Spinal cord (tissue), 10 donors: Measurements from ENCODE around the gene ALDH1B1. TPM values are rescaled to one million over a fixed set of nuclear protein-coding genes. Genes with fewer than 3 reads are reported as not detected.

Source experiments
- DNase-seq, 6 donors: peaks; one replicate each; pipeline versions ENCODE4 v3.0.0 to v3.0.0-alpha.2; 2013 to 2015; ENCODE audit warnings: low spot score in 6 of 6, low read depth in 4 of 6
- H3K27ac ChIP-seq: one replicate; pipeline ENCODE4 v1.5.1; 2013; ENCODE audit warnings: low read depth, low read length, control low read depth
- H3K27me3 ChIP-seq: one replicate; pipeline ENCODE4 v1.6.1; 2013; ENCODE audit warnings: low read length; ENCODE audit not compliant: control insufficient read depth, insufficient read depth
- H3K36me3 ChIP-seq: one replicate; pipeline ENCODE4 v1.6.1; 2013; ENCODE audit warnings: low read length; ENCODE audit not compliant: control insufficient read depth, insufficient read depth
- H3K4me1 ChIP-seq: one replicate; pipeline ENCODE4 v1.6.1; 2013; ENCODE audit warnings: low read length; ENCODE audit not compliant: control insufficient read depth, insufficient read depth
- H3K4me3 ChIP-seq: one replicate; pipeline ENCODE4 v1.5.1; 2013; ENCODE audit warnings: low read depth, low read length, control low read depth
- H3K9me3 ChIP-seq: one replicate; pipeline ENCODE4 v1.6.1; 2013; ENCODE audit warnings: low read length; ENCODE audit not compliant: control insufficient read depth, insufficient read depth
- WGBS: methylation state at CpG from one replicate; pipeline ENCODE4 v1.1.5; 2013; ENCODE audit warnings: missing lambda C conversion rate; ENCODE audit not compliant: insufficient coverage; 5-methylcytosine and 5-hydroxymethylcytosine counted together
- polyA plus RNA-seq, 2 donors: library from polyadenylated mRNA; unstranded; fragments of 120-200 nt; gene quantifications; one replicate each; pipeline ENCODE4 v1.2.1, GENCODE V29; 2013; ENCODE audit not compliant: insufficient read length in 2 of 2
- total RNA-seq, 2 donors: library from RNA; depleted of rRNA in 1 of 2; stranded (reverse); fragments of 120-200 nt in 1 of 2; fragments of >200 nt in 1 of 2; gene quantifications; one replicate each; pipeline versions ENCODE4 v1.2.3 to v1.2.4, GENCODE V29; 2013 to 2014
- donor health status: healthy.

The ALDH1B1 gene
- total and polyA plus RNA-seq, 4 donors, result 12.5 to 18.8 (median 16.2) TPM

- no peaks in the 10 kb centered on the region for H3K4me1 ChIP-seq
- H3K9me3 ChIP-seq, result no peaks in the 10 kb centered on the region
- H3K4me3 ChIP-seq, result no peak overlapping the region
- H3K27ac ChIP-seq, result no peak overlapping the region
- WGBS, result 95% methylated on average over 7 of the region's 8 CpGs
- H3K27me3 ChIP-seq, result no peaks in the 10 kb centered on the region
- no peak for DNase-seq
- no peaks in the 10 kb centered on the region for H3K36me3 ChIP-seq
Observed at GRCh38 chr9:38441347-38442085, 49.0 kb downstream of the ALDH1B1 start.

- WGBS, result 84% methylated on average over 8 of the region's 8 CpGs
- Histone ChIP-seq H3K27me3 (no peaks in the 10 kb centered on the region), H3K9me3 (no peaks in the 10 kb centered on the region), H3K4me3 (no peak overlapping the region), H3K27ac (no peak overlapping the region), H3K4me1 (no peaks in the 10 kb centered on the region), H3K36me3 (no peaks in the 10 kb centered on the region)
- no peak for DNase-seq
Observed at GRCh38 chr9:38442473-38443096, 50.1 kb downstream of the ALDH1B1 start.

- no peaks in the 10 kb centered on the region for H3K27me3 ChIP-seq
- 64% methylated on average over 7 of the region's 7 CpGs for WGBS
- no peak for DNase-seq
- no peaks in the 10 kb centered on the region for H3K9me3 ChIP-seq
- H3K27ac ChIP-seq, result no peak overlapping the region
- no peak overlapping the region for H3K4me3 ChIP-seq
- H3K36me3 ChIP-seq, result no peaks in the 10 kb centered on the region
- H3K4me1 ChIP-seq, result no peaks in the 10 kb centered on the region
Observed at GRCh38 chr9:38443181-38443580, 50.7 kb downstream of the ALDH1B1 start.

- no peaks in the 10 kb centered on the region for H3K27me3 ChIP-seq
- no peaks in the 10 kb centered on the region for H3K4me1 ChIP-seq
- H3K27ac ChIP-seq, result no peak overlapping the region
- no peaks in the 10 kb centered on the region for H3K9me3 ChIP-seq
- H3K36me3 ChIP-seq, result no peaks in the 10 kb centered on the region
- DNase-seq, result no peak
- no CpG with 5 or more reads among the region's 2 CpGs for WGBS
- H3K4me3 ChIP-seq, result no peak overlapping the region
Observed at GRCh38 chr9:38443597-38443996, 51.1 kb downstream of the ALDH1B1 start.

- no peak for DNase-seq
- WGBS, result 86% methylated on average over 4 of the region's 11 CpGs
- H3K36me3 ChIP-seq, result no peaks in the 10 kb centered on the region
- no peaks in the 10 kb centered on the region for H3K27me3 ChIP-seq
- peaks cover 1% of the 10 kb centered on the region for H3K9me3 ChIP-seq
- no peak overlapping the region for H3K27ac ChIP-seq
- no peaks in the 10 kb centered on the region for H3K4me1 ChIP-seq
- H3K4me3 ChIP-seq, result no peak overlapping the region
Observed at GRCh38 chr9:38445154-38446043, 52.9 kb downstream of the ALDH1B1 start.

- H3K4me1 ChIP-seq, result no peaks in the 10 kb centered on the region
- no CpG with 5 or more reads among the region's 1 CpG for WGBS
Observed at GRCh38 chr9:38447703-38448102, 55.2 kb downstream of the ALDH1B1 start.

More at GRCh38 chr9:38447703-38448102, 55.2 kb downstream of the ALDH1B1 start:
- H3K27me3 ChIP-seq, result no peaks in the 10 kb centered on the region
- no peak overlapping the region for H3K4me3 ChIP-seq
- DNase-seq, result no peak
- peaks cover 4% of the 10 kb centered on the region for H3K9me3 ChIP-seq
- H3K36me3 ChIP-seq, result no peaks in the 10 kb centered on the region
- H3K27ac ChIP-seq, result no peak overlapping the region

Other genes with a start within 250 kb of the ALDH1B1 start
- gene IGFBPL1, start 31.8 kb downstream of the ALDH1B1 start, total RNA-seq, result 10 to 100 TPM in 1 of 2 donors, 1 to 10 TPM in 1; 6.7 to 14.8 TPM
- gene IGFBPL1, start 31.8 kb downstream of the ALDH1B1 start, polyA plus RNA-seq, result 10 to 100 TPM; 10.4 to 11.3 TPM
- gene ANKRD18A, start 227.9 kb downstream of the ALDH1B1 start, total RNA-seq, result 10 to 100 TPM in 1 of 2 donors, 1 to 10 TPM in 1; 4.6 to 10.0 TPM
- gene ANKRD18A, start 227.9 kb downstream of the ALDH1B1 start, polyA plus RNA-seq, result 1 to 10 TPM; 3.5 to 7.0 TPM